CD4-positive, alpha-beta T cell treated with Interleukin-6 for 4 hours (primary cell): ENCODE measurements around the gene TMEM204.

ENCODE experiments used
- DNase-seq: peaks from one replicate; pipeline ENCODE4 v3.0.0-alpha.2; 2020; ENCODE audit warnings: mixed read lengths

The TMEM204 gene

GRCh38 chr16:1500465-1501150 is 32.9 kb upstream of the TMEM204 start:
- no peak for DNase-seq

GRCh38 chr16:1501630-1502029 is 31.8 kb upstream of the TMEM204 start:
- DNase-seq: no peak

- no peak for DNase-seq
Measured at GRCh38 chr16:1502092-1503004, 31.1 kb upstream of the TMEM204 start.

GRCh38 chr16:1503110-1503955 is 30.1 kb upstream of the TMEM204 start:
- no peak for DNase-seq

- no peak for DNase-seq
Measured at GRCh38 chr16:1505073-1505844, 28.2 kb upstream of the TMEM204 start.

GRCh38 chr16:1505912-1506311 is 27.6 kb upstream of the TMEM204 start:
- no peak for DNase-seq

GRCh38 chr16:1506494-1507213 is 26.8 kb upstream of the TMEM204 start:
- DNase-seq: no peak

- DNase-seq: no peak
Measured at GRCh38 chr16:1508494-1509187, 24.8 kb upstream of the TMEM204 start.

- DNase-seq: no peak
Measured at GRCh38 chr16:1509307-1510221, 23.9 kb upstream of the TMEM204 start.

GRCh38 chr16:1510272-1510671 is 23.2 kb upstream of the TMEM204 start:
- no peak for DNase-seq

- no peak for DNase-seq
Measured at GRCh38 chr16:1510941-1511351, 22.5 kb upstream of the TMEM204 start.

- no peak for DNase-seq
Measured at GRCh38 chr16:1511662-1512569, 21.6 kb upstream of the TMEM204 start.

- no peak for DNase-seq
Measured at GRCh38 chr16:1512774-1513173, 20.7 kb upstream of the TMEM204 start.

GRCh38 chr16:1514507-1514906 is 19.0 kb upstream of the TMEM204 start:
- DNase-seq: no peak

GRCh38 chr16:1518626-1519135 is 14.8 kb upstream of the TMEM204 start:
- no peak for DNase-seq

- DNase-seq: no peak
Measured at GRCh38 chr16:1519831-1520230, 13.6 kb upstream of the TMEM204 start.

GRCh38 chr16:1520461-1520860 is 13.0 kb upstream of the TMEM204 start:
- DNase-seq: no peak

GRCh38 chr16:1523581-1524245 is 9.8 kb upstream of the TMEM204 start:
- DNase-seq: no peak
